Esophagus muscularis mucosa (tissue), 4 donors: Measurements from ENCODE around the gene PARP8.

Experiments
- CTCF ChIP-seq, 3 experiments: fragments of 200-600 bp in 2 of 3; fragments of 450-650 bp in 1 of 3; sonication (generic) in 2 of 3; IDR thresholded peaks; one replicate each; pipeline ENCODE4 v1.5.1; 2017 to 2019; ENCODE audit warnings: antibody characterized with exemption in 3 of 3, mild to moderate bottlenecking in 2 of 3, moderate library complexity in 1 of 3
- EP300 ChIP-seq: sonication (generic); formaldehyde crosslinking; IDR thresholded peaks from one replicate; pipeline ENCODE4 v1.6.1; 2017; ENCODE audit warnings: antibody characterized with exemption
- POLR2A ChIP-seq: fragments of 450-650 bp; IDR thresholded peaks from one replicate; pipeline ENCODE4 v1.6.1; 2017; ENCODE audit warnings: antibody characterized with exemption, moderate library complexity, mild to moderate bottlenecking, low read depth

- TF ChIP-seq CTCF (IDR thresholded peaks at IDR 0.05) (no peak), POLR2A (no peak), EP300 (no peak)
Measured at GRCh38 chr5:50726475-50727148, 60.2 kb downstream of the PARP8 start.
